GM18511 (cell line): ENCODE results near the gene GRM7.
A peak's percentile ranks its signal among the peaks of the same experiment; 100 is the strongest.

Experiments
- ATAC-seq: cut with Tn5 transposase; IDR thresholded peaks from one replicate; pipeline ENCODE4 v1.9.1; 2021; ENCODE audit warnings: mild to moderate bottlenecking, moderate library complexity; ENCODE audit not compliant: unreplicated experiment

GRM7 gene

GRCh38 chr3:7215706-7216105 lies 354.8 kb downstream of the GRM7 start:
- ATAC-seq, result no peak

GRCh38 chr3:7226393-7226792 lies 365.5 kb downstream of the GRM7 start:
- ATAC-seq, result no peak

GRCh38 chr3:7238565-7239295 lies 377.8 kb downstream of the GRM7 start:
- no peak for ATAC-seq

GRCh38 chr3:7241584-7242302 lies 380.8 kb downstream of the GRM7 start:
- ATAC-seq, result no peak

GRCh38 chr3:7242303-7242635 lies 381.4 kb downstream of the GRM7 start:
- ATAC-seq, result no peak

- no peak for ATAC-seq
Measured at GRCh38 chr3:7249493-7250076, 388.7 kb downstream of the GRM7 start.

- ATAC-seq, result no peak
Measured at GRCh38 chr3:7254251-7254650, 393.3 kb downstream of the GRM7 start.

GRCh38 chr3:7260975-7261374 lies 400.1 kb downstream of the GRM7 start:
- no peak for ATAC-seq

GRCh38 chr3:7263347-7264195 lies 402.7 kb downstream of the GRM7 start:
- no peak for ATAC-seq

- no peak for ATAC-seq
Measured at GRCh38 chr3:7264196-7264526, 403.2 kb downstream of the GRM7 start.

- no peak for ATAC-seq
Measured at GRCh38 chr3:7265736-7266135, 404.8 kb downstream of the GRM7 start.

GRCh38 chr3:7266551-7266950 lies 405.6 kb downstream of the GRM7 start:
- no peak for ATAC-seq

GRCh38 chr3:7270731-7271130 lies 409.8 kb downstream of the GRM7 start:
- ATAC-seq, result no peak

GRCh38 chr3:7271631-7272030 lies 410.7 kb downstream of the GRM7 start:
- no peak for ATAC-seq

- ATAC-seq, result no peak
Measured at GRCh38 chr3:7272203-7272602, 411.3 kb downstream of the GRM7 start.

- peak; percentile 48 for ATAC-seq
Measured at GRCh38 chr3:7275396-7275795, 414.5 kb downstream of the GRM7 start.

- ATAC-seq, result no peak
Measured at GRCh38 chr3:7280318-7280717, 419.4 kb downstream of the GRM7 start.

- no peak for ATAC-seq
Measured at GRCh38 chr3:7282988-7283387, 422.1 kb downstream of the GRM7 start.

- no peak for ATAC-seq
Measured at GRCh38 chr3:7285505-7285904, 424.6 kb downstream of the GRM7 start.

GRCh38 chr3:7288133-7288532 lies 427.2 kb downstream of the GRM7 start:
- ATAC-seq, result no peak

GRCh38 chr3:7289121-7289520 lies 428.2 kb downstream of the GRM7 start:
- no peak for ATAC-seq
